PC-3 (cell line): ENCODE data around the gene KIAA1217.

ENCODE experiments used
- CTCF ChIP-seq: fragments of 300-600 bp; sonication (generic); conservative IDR thresholded peaks from 2 replicates; pipeline ENCODE4 v1.5.1; 2017; ENCODE audit warnings: antibody characterized with exemption, low read depth, mild to moderate bottlenecking, low read length
- EZH2phosphoT487 ChIP-seq: fragments of 300-600 bp; sonication (generic); IDR thresholded peaks from 2 replicates; pipeline ENCODE4 v1.6.1; 2018; ENCODE audit warnings: mild to moderate bottlenecking, antibody characterized with exemption, low read length, borderline replicate concordance

- TF ChIP-seq CTCF (no peak), EZH2phosphoT487 (no peak)
Observed at GRCh38 chr10:24570658-24571426, 361.9 kb downstream of the KIAA1217 start.
